Sigmoid colon (tissue), 4 donors: Measurements from ENCODE around the gene AGXT2.

Source experiments
- EP300 ChIP-seq, 4 donors: sonication (generic); formaldehyde crosslinking; IDR thresholded peaks; one replicate each; pipeline ENCODE4 v1.6.1; 2017; ENCODE audit warnings: antibody characterized with exemption in 4 of 4
- POLR2AphosphoS5 ChIP-seq, 4 donors: sonication (generic); formaldehyde crosslinking; IDR thresholded peaks; one replicate each; pipeline ENCODE4 v1.6.1; 2017; ENCODE audit warnings: antibody characterized with exemption in 4 of 4
- TF ChIP-seq, protein P1 (sequence below), 4 experiments: fragments of 450-650 bp in 3 of 4; fragments of 200-600 bp in 1 of 4; IDR thresholded peaks; one replicate each; pipeline ENCODE4 v1.5.1; 2016 to 2019; ENCODE audit warnings: antibody characterized with exemption in 4 of 4, mild to moderate bottlenecking in 3 of 4, moderate library complexity in 2 of 4

DNA sequence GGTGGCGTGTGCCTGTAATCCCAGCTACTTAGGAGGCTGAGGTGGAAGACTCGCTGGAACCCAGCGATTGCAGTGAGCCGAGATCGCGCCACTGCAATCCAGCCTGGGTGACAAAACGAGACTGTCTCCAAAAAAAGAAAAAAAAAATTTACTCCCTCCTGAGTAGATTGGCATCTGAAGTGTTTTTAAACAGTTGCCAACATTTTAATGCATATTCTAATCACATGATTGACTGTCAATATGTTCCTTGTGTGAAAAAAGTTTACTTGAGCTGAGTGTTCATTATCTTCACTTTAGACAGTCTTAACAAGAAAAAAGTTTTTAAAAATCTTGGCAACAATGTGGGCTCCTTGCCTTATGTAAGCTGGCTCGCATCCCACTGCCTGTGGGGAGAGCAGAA is 53.8 kb downstream of the AGXT2 start:
- TF ChIP-seq, protein P1, sequence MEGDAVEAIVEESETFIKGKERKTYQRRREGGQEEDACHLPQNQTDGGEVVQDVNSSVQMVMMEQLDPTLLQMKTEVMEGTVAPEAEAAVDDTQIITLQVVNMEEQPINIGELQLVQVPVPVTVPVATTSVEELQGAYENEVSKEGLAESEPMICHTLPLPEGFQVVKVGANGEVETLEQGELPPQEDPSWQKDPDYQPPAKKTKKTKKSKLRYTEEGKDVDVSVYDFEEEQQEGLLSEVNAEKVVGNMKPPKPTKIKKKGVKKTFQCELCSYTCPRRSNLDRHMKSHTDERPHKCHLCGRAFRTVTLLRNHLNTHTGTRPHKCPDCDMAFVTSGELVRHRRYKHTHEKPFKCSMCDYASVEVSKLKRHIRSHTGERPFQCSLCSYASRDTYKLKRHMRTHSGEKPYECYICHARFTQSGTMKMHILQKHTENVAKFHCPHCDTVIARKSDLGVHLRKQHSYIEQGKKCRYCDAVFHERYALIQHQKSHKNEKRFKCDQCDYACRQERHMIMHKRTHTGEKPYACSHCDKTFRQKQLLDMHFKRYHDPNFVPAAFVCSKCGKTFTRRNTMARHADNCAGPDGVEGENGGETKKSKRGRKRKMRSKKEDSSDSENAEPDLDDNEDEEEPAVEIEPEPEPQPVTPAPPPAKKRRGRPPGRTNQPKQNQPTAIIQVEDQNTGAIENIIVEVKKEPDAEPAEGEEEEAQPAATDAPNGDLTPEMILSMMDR (IDR thresholded peaks at IDR 0.05): no peak
- TF ChIP-seq EP300 (IDR thresholded peaks at IDR 0.05): no peak
- no peak for TF ChIP-seq POLR2AphosphoS5 (IDR thresholded peaks at IDR 0.05)
